GM18951 (cell line): ENCODE results near the gene C11orf21.

Experiments
- POLR2A ChIP-seq: IDR thresholded peaks from 4 replicates; pipeline ENCODE4 v1.6.1; 2011; ENCODE audit warnings: mild to moderate bottlenecking; ENCODE audit not compliant: insufficient read length, insufficient read depth; ENCODE audit errors: extremely low read depth
- in situ Hi-C: fragments of 300-500 bp; cut with MboI; formaldehyde crosslinking; loops from one replicate; pipeline ENCODE4 v1.12.0; 2022; ENCODE audit warnings: low sequenced_read_pairs, mixed read lengths, inconsistent platforms; ENCODE audit not compliant: unreplicated experiment

Gene C11orf21

DNA sequence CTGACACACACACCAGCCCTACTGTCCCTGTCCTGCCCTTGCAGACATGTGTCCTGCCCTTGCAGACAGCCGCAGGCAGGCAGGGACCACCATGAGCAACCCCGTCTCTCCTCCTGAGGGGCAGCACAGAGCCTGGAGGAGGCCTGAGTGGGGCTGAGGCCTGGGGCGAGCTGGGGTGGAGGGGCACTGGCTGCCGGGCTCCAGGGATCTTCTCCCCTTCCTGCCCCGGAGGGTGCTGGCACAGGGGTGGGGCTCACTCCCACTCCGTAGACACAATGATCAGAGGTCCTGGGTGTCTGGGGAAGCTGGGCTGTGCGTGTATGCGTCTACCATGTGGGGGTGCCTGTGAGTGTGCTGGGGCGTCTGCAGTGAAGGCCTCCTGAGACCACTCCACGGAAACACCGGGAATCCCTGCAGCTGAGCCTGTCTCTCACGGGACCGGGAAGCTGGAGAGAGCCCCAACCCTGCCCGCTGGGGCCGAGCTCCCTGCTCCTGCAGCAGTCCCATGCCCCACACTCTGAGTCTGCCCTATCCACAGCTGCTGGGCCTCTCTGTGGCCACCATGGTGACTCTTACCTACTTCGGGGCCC, 683 bp upstream of the C11orf21 start:
- TF ChIP-seq POLR2A, result no peak
- in situ Hi-C loops, result no loop called here

GRCh38 chr11:2300936-2301630, 635 bp downstream of the C11orf21 start:
- no peak for TF ChIP-seq POLR2A
- in situ Hi-C loops, result no loop called here

DNA sequence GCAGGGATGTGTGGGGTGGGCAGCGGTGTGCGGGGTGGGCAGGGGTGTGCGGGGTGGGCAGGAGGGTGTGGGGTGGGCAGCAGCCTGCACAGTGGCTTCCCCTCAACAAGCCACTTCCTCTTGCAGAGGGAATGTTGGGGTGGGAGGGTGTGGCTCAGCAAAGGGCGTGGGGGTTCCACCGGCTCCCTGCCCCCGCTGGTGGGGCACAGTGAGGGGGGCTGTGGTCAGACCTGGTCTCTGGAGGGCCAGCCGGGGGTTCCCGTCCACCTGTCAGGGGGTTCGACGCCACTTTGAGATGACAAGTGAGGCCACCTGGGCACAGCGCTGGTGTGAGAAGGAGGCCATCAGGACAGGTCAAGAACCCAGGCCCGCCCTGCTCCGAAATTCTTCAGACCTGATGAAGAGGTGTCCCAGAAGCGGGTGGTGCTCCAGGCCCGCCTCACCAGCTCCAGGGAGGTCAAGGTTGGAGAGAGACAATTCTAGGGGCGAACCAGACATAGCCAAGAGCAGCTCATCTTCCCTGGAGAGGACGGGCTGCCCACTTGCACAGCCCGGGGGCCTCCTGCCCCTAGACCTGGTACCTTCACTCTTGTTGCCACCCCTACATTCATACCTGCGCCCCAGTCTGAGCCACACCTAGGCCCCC, 1.3 kb downstream of the C11orf21 start:
- no peak for TF ChIP-seq POLR2A
- in situ Hi-C loops, result no loop called here

- in situ Hi-C loops, result no loop called here
Measured at GRCh38 chr11:2299773-2300172, 1.9 kb downstream of the C11orf21 start.

DNA sequence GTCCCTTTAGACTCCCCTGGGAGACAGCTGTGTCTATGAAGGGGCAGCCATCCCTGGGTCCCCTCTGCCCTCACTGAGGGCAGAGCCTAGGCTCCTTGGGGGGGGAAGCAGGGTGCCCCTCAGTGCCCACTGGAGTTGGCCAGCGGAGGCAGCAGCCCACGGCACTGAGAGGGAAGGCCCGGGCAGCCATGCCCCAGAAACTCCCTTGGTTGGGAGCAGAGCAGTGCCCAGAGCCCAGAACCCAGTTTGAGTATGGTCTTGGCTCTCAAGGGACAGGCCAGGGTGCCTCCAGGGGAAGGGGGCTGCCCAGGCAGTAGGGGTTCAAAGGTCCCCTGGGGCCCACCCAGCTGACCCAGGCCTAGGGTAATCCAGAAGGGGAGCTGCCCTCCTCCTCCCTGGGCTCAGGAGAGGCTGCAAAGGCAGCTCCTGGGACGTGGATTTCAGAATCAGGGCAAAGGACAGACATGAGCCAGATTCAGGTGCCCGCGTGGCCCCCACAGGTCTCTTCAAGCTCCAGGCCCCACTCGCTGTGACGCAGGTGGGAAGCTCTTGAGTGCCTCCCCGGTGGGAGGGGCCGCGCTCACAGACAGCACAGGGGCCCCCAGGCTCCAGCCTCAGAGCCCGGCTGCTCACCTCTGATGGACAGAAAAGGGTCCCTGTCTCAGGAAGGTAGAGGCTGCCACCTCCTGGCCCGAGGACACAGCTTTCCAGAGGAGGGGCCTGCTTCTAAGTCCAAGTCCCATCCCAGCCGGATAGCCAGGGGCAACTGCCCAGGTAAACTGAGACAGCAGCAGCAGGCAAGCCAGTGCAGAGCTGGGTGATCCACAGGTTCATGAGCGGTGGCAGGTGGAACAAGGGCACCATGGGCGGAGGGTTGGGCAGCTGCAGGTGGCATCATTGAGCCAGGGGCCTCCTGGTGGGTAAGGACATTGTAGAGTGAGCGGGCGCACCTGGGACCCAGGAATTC, 2.6 kb downstream of the C11orf21 start:
- in situ Hi-C loops, result no loop called here
- TF ChIP-seq POLR2A, result no peak

More at GRCh38 chr11:2299773-2300172, 1.9 kb downstream of the C11orf21 start:
- no peak for TF ChIP-seq POLR2A

DNA sequence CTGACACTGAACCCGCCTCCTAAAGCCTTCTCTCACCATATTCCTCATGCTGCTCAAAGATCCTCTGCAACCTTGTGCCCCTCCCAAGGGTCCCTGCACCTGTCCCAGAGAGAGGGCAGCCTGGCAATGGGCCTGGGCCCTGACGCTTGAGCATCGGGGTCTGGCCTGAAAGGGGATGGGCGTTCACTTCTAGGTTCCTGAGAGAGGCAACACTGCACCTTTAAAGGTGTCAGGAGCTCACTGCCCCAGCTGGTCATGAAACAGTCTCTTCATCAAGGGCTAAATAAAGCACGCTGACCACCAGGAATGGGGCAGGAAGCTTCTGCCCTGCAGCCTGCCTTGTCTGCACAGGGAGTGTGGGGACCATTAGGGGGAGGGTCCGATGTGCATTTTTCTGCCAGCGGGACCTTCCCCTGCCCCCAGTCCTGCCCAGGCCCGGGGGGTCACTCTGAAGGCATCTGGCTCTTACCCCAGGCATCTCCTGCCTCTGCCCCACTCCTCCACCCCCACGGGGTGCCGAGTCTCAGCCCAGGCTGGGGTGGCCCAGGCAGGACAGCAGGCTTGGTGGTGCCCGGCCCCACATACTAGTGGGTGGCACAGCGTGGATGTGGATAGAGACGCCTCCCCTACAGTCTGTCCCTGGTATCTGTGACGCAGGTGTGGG, 3.5 kb downstream of the C11orf21 start:
- TF ChIP-seq POLR2A, result no peak
- in situ Hi-C loops, result no loop called here

GRCh38 chr11:2297623-2298030, 4.1 kb downstream of the C11orf21 start:
- in situ Hi-C loops, result no loop called here
- TF ChIP-seq POLR2A, result no peak

DNA sequence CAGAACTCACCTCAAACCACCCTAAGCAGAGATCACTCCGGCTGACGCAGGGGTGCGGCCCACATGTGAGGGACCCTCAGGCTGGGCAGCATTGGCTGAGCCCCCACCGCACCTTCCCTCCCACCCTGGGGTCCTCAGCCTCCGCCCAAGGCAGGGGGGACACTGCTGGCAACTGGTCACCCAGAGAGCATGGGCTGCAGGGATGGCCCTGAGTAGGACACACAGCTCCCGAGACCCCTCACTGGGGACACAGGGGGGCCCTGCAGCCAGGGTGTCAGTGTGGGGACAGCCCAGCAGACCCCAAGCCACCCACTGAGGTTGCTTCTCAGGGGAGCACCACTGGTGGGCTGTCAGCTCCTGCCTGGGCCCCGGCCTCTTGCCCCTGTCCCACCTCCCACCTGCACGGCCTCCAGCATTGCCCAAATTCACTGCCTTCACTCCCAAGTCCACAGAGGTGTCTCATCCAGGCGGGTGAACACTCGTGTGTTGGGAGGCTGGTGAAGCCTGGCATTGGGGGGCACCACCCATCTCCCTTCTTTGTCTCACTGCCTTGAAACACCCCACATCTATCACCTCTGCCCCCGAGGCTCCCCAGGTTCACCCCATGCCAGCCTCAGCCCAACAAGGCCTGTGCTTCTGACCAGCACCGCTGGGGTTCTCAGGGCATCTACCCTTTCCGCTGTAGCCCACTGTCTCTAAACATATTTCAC, 4.7 kb downstream of the C11orf21 start:
- in situ Hi-C loops, result no loop called here
- no peak for TF ChIP-seq POLR2A

GRCh38 chr11:2295971-2296912, 5.5 kb downstream of the C11orf21 start:
- in situ Hi-C loops, result no loop called here
- TF ChIP-seq POLR2A, result no peak

DNA sequence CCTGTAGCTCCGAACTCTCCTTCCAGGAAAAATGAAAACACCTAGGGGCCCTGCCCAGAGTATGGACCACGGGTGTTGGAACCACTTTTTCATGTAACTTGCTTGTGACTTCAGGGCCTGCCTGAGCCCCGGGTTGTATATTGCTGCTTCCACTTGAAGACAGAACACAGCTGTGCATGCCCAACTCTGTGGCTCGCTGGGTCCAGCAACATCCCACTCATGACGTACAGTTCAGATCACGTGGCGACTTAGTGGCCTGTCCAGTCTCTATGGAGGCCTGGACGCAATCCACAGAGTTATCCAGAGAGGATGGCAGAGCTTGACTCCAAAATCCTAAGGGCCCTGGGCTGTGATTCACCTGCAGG, 6.8 kb downstream of the C11orf21 start:
- no peak for TF ChIP-seq POLR2A
- in situ Hi-C loops, result no loop called here
